ENCODE results near the gene PGBD5.

PGBD5 gene

GRCh38 chr1:230268371-230269170, 157.6 kb downstream of the PGBD5 start:
- peaks cover 23% of the 10 kb centered on the region for H3K4me1 ChIP-seq
- no peak overlapping the region for H3K4me3 ChIP-seq (ENCODE audit: low read depth, low read length)
- peaks cover 11% of the 10 kb centered on the region for H3K36me3 ChIP-seq
- peak; percentile 84 for TF ChIP-seq CTCF (IDR thresholded peaks at IDR 0.05; ENCODE audit: low read depth, low read length)
- peak; percentile 64 for DNase-seq
- H3K27me3 ChIP-seq, result no peaks in the 10 kb centered on the region
- H3K9me3 ChIP-seq, result no peaks in the 10 kb centered on the region

- TF ChIP-seq CTCF (IDR thresholded peaks at IDR 0.05; ENCODE audit: low read depth, low read length), result no peak
- Histone ChIP-seq H3K27me3 (no peaks in the 10 kb centered on the region), H3K4me3 (ENCODE audit: low read depth, low read length) (no peak overlapping the region), H3K9me3 (no peaks in the 10 kb centered on the region), H3K4me1 (peaks cover 27% of the 10 kb centered on the region), H3K36me3 (peaks cover 19% of the 10 kb centered on the region)
- DNase-seq, result peak; percentile 39
Measured at GRCh38 chr1:230267338-230268065, 158.6 kb downstream of the PGBD5 start.

GRCh38 chr1:230266456-230266855, 159.7 kb downstream of the PGBD5 start:
- TF ChIP-seq CTCF (IDR thresholded peaks at IDR 0.05; ENCODE audit: low read depth, low read length), result no peak
- peaks cover 25% of the 10 kb centered on the region for H3K4me1 ChIP-seq
- peaks cover 20% of the 10 kb centered on the region for H3K36me3 ChIP-seq

GRCh38 chr1:230265200-230266115, 160.7 kb downstream of the PGBD5 start:
- TF ChIP-seq CTCF (IDR thresholded peaks at IDR 0.05; ENCODE audit: low read depth, low read length), result no peak
- Histone ChIP-seq H3K9me3 (no peaks in the 10 kb centered on the region), H3K36me3 (peaks cover 22% of the 10 kb centered on the region), H3K27me3 (no peaks in the 10 kb centered on the region), H3K4me3 (ENCODE audit: low read depth, low read length) (no peak overlapping the region), H3K4me1 (peaks cover 16% of the 10 kb centered on the region)
- peak; percentile 74 for DNase-seq

More at GRCh38 chr1:230266456-230266855, 159.7 kb downstream of the PGBD5 start:
- H3K27me3 ChIP-seq, result no peaks in the 10 kb centered on the region
- no peaks in the 10 kb centered on the region for H3K9me3 ChIP-seq
- no peak overlapping the region for H3K4me3 ChIP-seq (ENCODE audit: low read depth, low read length)
- DNase-seq, result no peak

All from BE2C (cell line).